GM12878 (cell line): ENCODE data around the gene CHAF1A. TPM values are rescaled to one million over a fixed set of nuclear protein-coding genes. Genes with fewer than 3 reads are reported as not detected.

Source experiments
- ATAC-seq: fragments of 200-7000 bp; cut with Tn5 transposase; 3 replicates; pipeline ENCODE4 v1.9.1; 2020; ENCODE audit warnings: mild to moderate bottlenecking, moderate library complexity
- BruUV-seq: library from RNA; stranded (reverse); fragments of 400-500 nt; replicated peaks from 2 replicates; lab custom pipeline; 2021; lab: Mats Ljungman, UMichigan
- CTCF ChIA-PET: fragments of 300-600 bp; sonication (Branson Sonifier 250); formaldehyde crosslinking; extraction: SDS; loops from one replicate; lab custom pipeline; 2021; ENCODE audit warnings: inconsistent platforms; lab: Yijun Ruan, JAX
- POLR2A ChIA-PET: fragments of 350-600 bp; formaldehyde crosslinking; extraction: SDS; loops from one replicate; lab custom pipeline; 2021; ENCODE audit warnings: inconsistent platforms; lab: Charles Lee
- RAD21 ChIA-PET: fragments of 300-600 bp; sonication (Branson Sonifier 250); formaldehyde crosslinking; loops from one replicate; lab custom pipeline; 2023; ENCODE audit warnings: antibody characterized with exemption; ENCODE audit not compliant: unreplicated experiment; lab: Charles Lee
- SMC1A ChIA-PET: fragments of 300-600 bp; sonication (Branson Sonifier 250); formaldehyde crosslinking; loops from one replicate; lab custom pipeline; 2023; ENCODE audit not compliant: unreplicated experiment, uncharacterized antibody; lab: Charles Lee
- DNase-seq: peaks from one replicate; pipeline ENCODE4 v3.0.0-alpha.2; 2011; ENCODE audit warnings: low read depth, low spot score
- FAIRE-seq: peaks from 3 replicates; lab custom pipeline; 2011; peaks lifted over from hg19 to GRCh38; lab: Jason Lieb, UNC
- H2AFZ ChIP-seq: 2 replicates; pipeline ENCODE4 v1.6.0; 2011; ENCODE audit warnings: low read depth, low read length, control low read depth; ENCODE audit not compliant: control insufficient read depth
- H3K27ac ChIP-seq: 2 replicates; pipeline ENCODE4 v1.5.1; 2011; ENCODE audit warnings: control low read depth; ENCODE audit not compliant: control insufficient read depth, insufficient read depth
- H3K27me3 ChIP-seq, 2 experiments: replicated peaks in 1 of 2; 2 replicates each; pipeline versions ENCODE4 v1.6.0 to v1.6.1; 2011; ENCODE audit warnings: low read length in 1 of 2; ENCODE audit not compliant: control insufficient read depth in 2 of 2, insufficient read depth in 2 of 2
- H3K36me3 ChIP-seq, 2 experiments: 2 replicates each; pipeline ENCODE4 v1.5.1; 2011; ENCODE audit warnings: low read length in 1 of 2; ENCODE audit not compliant: control insufficient read depth in 2 of 2, insufficient read depth in 2 of 2
- H3K4me1 ChIP-seq: 2 replicates; pipeline ENCODE4 v1.6.1; 2011; ENCODE audit warnings: mild to moderate bottlenecking, low read length, moderate library complexity, mixed read lengths; ENCODE audit not compliant: control insufficient read depth, insufficient read depth
- H3K4me2 ChIP-seq: 2 replicates; pipeline ENCODE4 v1.6.0; 2011; ENCODE audit warnings: control low read depth; ENCODE audit not compliant: control insufficient read depth, insufficient read depth
- H3K4me3 ChIP-seq: fragments of 200-600 bp; sonication (generic); 2 replicates; pipeline ENCODE4 v1.5.1; 2016
- H3K79me2 ChIP-seq: 2 replicates; pipeline ENCODE4 v1.6.0; 2011; ENCODE audit warnings: low read length; ENCODE audit not compliant: control insufficient read depth, insufficient read depth
- H3K9ac ChIP-seq: 2 replicates; pipeline ENCODE4 v1.8.0; 2011; ENCODE audit warnings: low read length, control low read depth, mixed read lengths; ENCODE audit not compliant: control insufficient read depth, insufficient read depth
- H3K9me3 ChIP-seq: replicated peaks from 3 replicates; pipeline ENCODE4 v1.5.1; 2011; ENCODE audit warnings: mild to moderate bottlenecking, low read length; ENCODE audit not compliant: control insufficient read depth, insufficient read depth
- H4K20me1 ChIP-seq: 2 replicates; pipeline ENCODE4 v1.6.0; 2011; ENCODE audit not compliant: control insufficient read depth, insufficient read depth
- BHLHE40 ChIP-seq, 2 experiments: fragments of 450-650 bp in 1 of 2; IDR thresholded peaks; 2 replicates each; pipeline ENCODE4 v1.6.1; 2011 to 2017; ENCODE audit warnings: low read depth in 2 of 2, borderline replicate concordance in 1 of 2, improper control_type of control experiment in 1 of 2, low read length in 1 of 2, mild to moderate bottlenecking in 1 of 2
- CBFB ChIP-seq: IDR thresholded peaks from 2 replicates; pipeline ENCODE4 v1.6.1; 2016; ENCODE audit warnings: antibody characterized with exemption, low read depth
- HCFC1 ChIP-seq: fragments of 150-350 bp; IDR thresholded peaks from 2 replicates; pipeline ENCODE4 v1.6.1; 2014; ENCODE audit warnings: low read length
- IKZF1 ChIP-seq: fragments of 450-650 bp; conservative IDR thresholded peaks from 2 replicates; pipeline ENCODE4 v1.6.1; 2017; ENCODE audit warnings: antibody characterized with exemption, mild to moderate bottlenecking
- NBN ChIP-seq: fragments of 450-650 bp; IDR thresholded peaks from 2 replicates; pipeline ENCODE4 v1.6.1; 2016
- NRF1 ChIP-seq: conservative IDR thresholded peaks from 2 replicates; pipeline ENCODE4 v1.6.1; 2011; ENCODE audit warnings: mild to moderate bottlenecking, low read depth, low read length, improper control_type of control experiment
- PAX5 ChIP-seq: IDR thresholded peaks from 2 replicates; pipeline ENCODE4 v1.6.1; 2011; ENCODE audit warnings: low read depth, low read length, borderline replicate concordance
- PKNOX1 ChIP-seq: fragments of 450-650 bp; IDR thresholded peaks from 2 replicates; pipeline ENCODE4 v1.6.1; 2016; ENCODE audit warnings: mild to moderate bottlenecking
- POLR2AphosphoS5 ChIP-seq: IDR thresholded peaks from 2 replicates; pipeline ENCODE4 v1.6.1; 2011; ENCODE audit warnings: mild to moderate bottlenecking, low read length, inconsistent platforms
- RAD21 ChIP-seq: IDR thresholded peaks from 2 replicates; pipeline ENCODE4 v1.6.1; 2011; ENCODE audit warnings: mild to moderate bottlenecking, low read depth, low read length, moderate library complexity; ENCODE audit not compliant: insufficient read depth
- RAD51 ChIP-seq: fragments of 450-650 bp; IDR thresholded peaks from 2 replicates; pipeline ENCODE4 v1.6.1; 2016; ENCODE audit warnings: moderate library complexity, mild to moderate bottlenecking, inconsistent platforms
- SIX5 ChIP-seq: IDR thresholded peaks from 2 replicates; pipeline ENCODE4 v1.6.1; 2011; ENCODE audit warnings: mild to moderate bottlenecking, low read depth, low read length, moderate library complexity; ENCODE audit not compliant: severe bottlenecking
- SMAD5 ChIP-seq: IDR thresholded peaks from 2 replicates; pipeline ENCODE4 v1.6.1; 2016; ENCODE audit warnings: antibody characterized with exemption, low read depth
- SREBF1 ChIP-seq: IDR thresholded peaks from 2 replicates; pipeline ENCODE4 v1.6.1; 2012; ENCODE audit warnings: mild to moderate bottlenecking, low read length
- STAT3 ChIP-seq: IDR thresholded peaks from 2 replicates; pipeline ENCODE4 v1.6.1; 2011; ENCODE audit warnings: low read depth, low read length, improper control_type of control experiment
- SUZ12 ChIP-seq: fragments of 200-600 bp; sonication (generic); IDR thresholded peaks from one replicate; pipeline ENCODE4 v1.6.1; 2018; ENCODE audit warnings: antibody characterized with exemption, mild to moderate bottlenecking; ENCODE audit not compliant: unreplicated experiment
- TCF12 ChIP-seq: IDR thresholded peaks from 2 replicates; pipeline ENCODE4 v1.6.1; 2011; ENCODE audit warnings: low read depth, mild to moderate bottlenecking, low read length
- ZNF384 ChIP-seq: IDR thresholded peaks from 2 replicates; pipeline ENCODE4 v1.6.1; 2012; ENCODE audit warnings: low read depth, mild to moderate bottlenecking, low read length, improper control_type of control experiment, borderline replicate concordance
- WGBS: methylation state at CpG from one replicate; pipeline ENCODE4 v1.1.6; 2016; ENCODE audit warnings: low lambda C conversion rate; ENCODE audit not compliant: insufficient replicate concordance, insufficient coverage; ENCODE audit errors: missing lambda C conversion rate; 5-methylcytosine and 5-hydroxymethylcytosine counted together
- in situ Hi-C: fragments of 300-500 bp; cut with MboI; formaldehyde crosslinking; loops from 9 replicates; pipeline ENCODE4 v1.14.3; 2018; ENCODE audit warnings: mixed read lengths
- intact Hi-C: fragments of 100-400 bp; cut with micrococcal nuclease; formaldehyde crosslinking; loops from one replicate; pipeline ENCODE4 v1.14.2; 2022; ENCODE audit not compliant: unreplicated experiment
- polyA plus RNA-seq, 11 experiments: library from polyadenylated mRNA; depleted of rRNA in 4 of 11; unstranded in 6 of 11; stranded (reverse) in 5 of 11; fragments of >200 nt; fragmentation: Nextera tagmentation in 4 of 11; fragmentation: Illumina TruSeq in 1 of 11; extraction: Ambion mirVana in 4 of 11; extraction: Trizol in 1 of 11; gene quantifications; 1 replicate in 1 of 11; 2 replicates in 10 of 11; pipeline versions ENCODE4 v1.2.1 to v1.2.3, GENCODE V29; 2011 to 2016; ENCODE audit warnings: inconsistent platforms in 2 of 11, missing spikeins in 2 of 11, low read depth in 1 of 11
- total RNA-seq, 4 experiments: library from RNA; depleted of rRNA in 3 of 4; stranded (reverse); fragments of >200 nt in 3 of 4; fragmentation: Illumina TruSeq in 1 of 4; extraction: Trizol in 1 of 4; gene quantifications; 2 replicates each; pipeline versions ENCODE4 v1.2.1 to v1.2.3, GENCODE V29; 2013 to 2021
- TF ChIP-seq, protein P1 (sequence below): IDR thresholded peaks from 2 replicates; pipeline ENCODE4 v1.6.1; 2011; ENCODE audit warnings: low read depth, mild to moderate bottlenecking, low read length, moderate library complexity, borderline replicate concordance; ENCODE audit errors: extremely low read depth
- TF ChIP-seq, protein P2 (sequence below): fragments of 450-650 bp; IDR thresholded peaks from 2 replicates; pipeline ENCODE4 v1.6.1; 2017; ENCODE audit warnings: low read depth, mild to moderate bottlenecking, moderate library complexity

Gene CHAF1A
- total and polyA plus RNA-seq, 10 of the 15 experiments (the other 5 are each of a cell fraction or from before 2014, with no cell fraction given), result 1.3 to 69.1 (median 34.2) TPM

GRCh38 chr19:4369109-4369887, 33.1 kb upstream of the CHAF1A start:
- H3K9me3 ChIP-seq, result no peaks in the 10 kb centered on the region
- in situ Hi-C loops (no loop called here), intact Hi-C loops (loop anchor here (1.0 kb wide), 1 partner anchor 31 kb away; the partner anchor contains the start of gene SH3GL1)
- DNase-seq, result peak; percentile 90
- WGBS, result under 1% methylated on average over 23 of the region's 25 CpGs
- no peaks in the 10 kb centered on the region for H4K20me1 ChIP-seq
- FAIRE-seq, result peak; percentile 98
- RAD21 ChIA-PET, result interaction anchor here (0.8 to 1.8 kb wide), 6 partner anchors 11 to 33 kb away, joined by 4 to 10 read pairs (median 5); partner anchors contain the start of genes CHAF1A, MPND and SH3GL1
- no peaks in the 10 kb centered on the region for H3K27me3 ChIP-seq
- peaks cover 55% of the 10 kb centered on the region for H3K4me1 ChIP-seq
- TSS peak; percentile 64 for BruUV-seq
- H2AFZ ChIP-seq, result no peak overlapping the region
- peak; percentile 85 for ATAC-seq
- H3K9ac ChIP-seq, result peak overlapping the region; percentile 84
- CTCF ChIA-PET, result interaction anchor here (0.7 to 3.3 kb wide), 12 partner anchors 8 to 115 kb away, joined by 3 to 16 read pairs (median 4); partner anchors contain the start of genes CHAF1A and SH3GL1
- peak overlapping the region; percentile 98 for H3K27ac ChIP-seq
- H3K36me3 ChIP-seq, result peaks cover 14 to 37% of the 10 kb centered on the region in 2 experiments; a peak in 3 of 4 replicates
- H3K4me2 ChIP-seq, result peak overlapping the region; percentile 99
- POLR2A ChIA-PET, result interaction anchor here (0.8 to 2.0 kb wide), 10 partner anchors 11 to 35 kb away, joined by 3 to 11 read pairs (median 4); partner anchors contain the start of genes CHAF1A and MPND
- H3K4me3 ChIP-seq, result peak overlapping the region; percentile 71
- H3K79me2 ChIP-seq, result peaks cover 64% of the 10 kb centered on the region
- SMC1A ChIA-PET, result interaction anchor here (0.8 to 1.5 kb wide), 5 partner anchors 11 to 33 kb away, joined by 3 to 5 read pairs (median 5); partner anchors contain the start of genes CHAF1A and SH3GL1
- TF ChIP-seq BHLHE40 (IDR thresholded peaks at IDR 0.05; ENCODE audit: borderline replicate concordance in 1 of 2, low read depth in 2 of 2, low read length in 1 of 2) (peak; percentile 60 to 64; a peak in 3 of 4 replicates), SREBF1 (no peak), HCFC1 (no peak), SIX5 (no peak), RAD51 (no peak), CBFB (peak; percentile 54; the same call in 1 of the 2 replicates), IKZF1 (peak; percentile 96), POLR2AphosphoS5 (no peak), TCF12 (no peak), ZNF384 (peak; percentile 17; the same call in 1 of the 2 replicates), PKNOX1 (no peak), PAX5 (peak; percentile 49; the same call in 1 of the 2 replicates), NRF1 (no peak), STAT3 (no peak), RAD21 (no peak), SUZ12 (no peak), SMAD5 (no peak), NBN (no peak; the same call in none of the 2 replicates)
- TF ChIP-seq, protein P1, sequence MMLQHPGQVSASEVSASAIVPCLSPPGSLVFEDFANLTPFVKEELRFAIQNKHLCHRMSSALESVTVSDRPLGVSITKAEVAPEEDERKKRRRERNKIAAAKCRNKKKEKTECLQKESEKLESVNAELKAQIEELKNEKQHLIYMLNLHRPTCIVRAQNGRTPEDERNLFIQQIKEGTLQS, result no peak
- TF ChIP-seq, protein P2, sequence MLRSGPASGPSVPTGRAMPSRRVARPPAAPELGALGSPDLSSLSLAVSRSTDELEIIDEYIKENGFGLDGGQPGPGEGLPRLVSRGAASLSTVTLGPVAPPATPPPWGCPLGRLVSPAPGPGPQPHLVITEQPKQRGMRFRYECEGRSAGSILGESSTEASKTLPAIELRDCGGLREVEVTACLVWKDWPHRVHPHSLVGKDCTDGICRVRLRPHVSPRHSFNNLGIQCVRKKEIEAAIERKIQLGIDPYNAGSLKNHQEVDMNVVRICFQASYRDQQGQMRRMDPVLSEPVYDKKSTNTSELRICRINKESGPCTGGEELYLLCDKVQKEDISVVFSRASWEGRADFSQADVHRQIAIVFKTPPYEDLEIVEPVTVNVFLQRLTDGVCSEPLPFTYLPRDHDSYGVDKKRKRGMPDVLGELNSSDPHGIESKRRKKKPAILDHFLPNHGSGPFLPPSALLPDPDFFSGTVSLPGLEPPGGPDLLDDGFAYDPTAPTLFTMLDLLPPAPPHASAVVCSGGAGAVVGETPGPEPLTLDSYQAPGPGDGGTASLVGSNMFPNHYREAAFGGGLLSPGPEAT, result peak; percentile 90
